Right atrium auricular region (tissue), 2 donors: Measurements from ENCODE around the gene GHRH. TPM values are rescaled to one million over a fixed set of nuclear protein-coding genes. Genes with fewer than 3 reads are reported as not detected.

ENCODE experiments used
- DNase-seq: peaks from one replicate; pipeline ENCODE4 v3.0.0-alpha.2; 2019; ENCODE audit warnings: low spot score
- H3K27ac ChIP-seq, 2 donors: fragments of 200-600 bp; sonication (generic); 1 replicate in 1 of 2; 2 replicates in 1 of 2; pipeline ENCODE4 v1.5.1; 2016 to 2019
- H3K27me3 ChIP-seq, 2 donors: fragments of 200-600 bp; sonication (generic); one replicate each; pipeline versions ENCODE4 v1.5.1 to v1.6.0; 2017 to 2019
- H3K36me3 ChIP-seq: fragments of 200-600 bp; sonication (generic); one replicate; pipeline ENCODE4 v1.5.1; 2016
- H3K4me1 ChIP-seq, 2 donors: fragments of 200-600 bp; sonication (generic); one replicate each; pipeline versions ENCODE4 v1.5.1 to v1.6.0; 2017 to 2019
- H3K4me3 ChIP-seq, 2 donors: fragments of 200-600 bp; sonication (generic); 1 replicate in 1 of 2; 2 replicates in 1 of 2; pipeline ENCODE4 v1.5.1; 2017 to 2019; ENCODE audit warnings: mild to moderate bottlenecking in 1 of 2, moderate library complexity in 1 of 2
- H3K9me3 ChIP-seq, 2 donors: fragments of 200-600 bp; sonication (generic); one replicate each; pipeline ENCODE4 v1.5.1; 2019
- CTCF ChIP-seq, 2 donors: fragments of 200-600 bp; sonication (generic); IDR thresholded peaks; one replicate each; pipeline ENCODE4 v1.5.1; 2019; ENCODE audit warnings: antibody characterized with exemption in 2 of 2
- total RNA-seq, 2 donors: library from RNA; depleted of rRNA; stranded (reverse); fragments of >200 nt; gene quantifications; one replicate each; pipeline ENCODE4 v1.1.0, GENCODE V29; 2016

Gene GHRH
- total RNA-seq, 2 donors from 2014 or later, result 1.5 to 3.6 TPM

GRCh38 chr20:37299718-37300528 lies 38.3 kb upstream of the GHRH start:
- no peak for DNase-seq
- no peaks in the 10 kb centered on the region for H3K27me3 ChIP-seq
- no peak overlapping the region for H3K4me3 ChIP-seq
- H3K36me3 ChIP-seq, result peaks cover 21% of the 10 kb centered on the region
- no peaks in the 10 kb centered on the region for H3K9me3 ChIP-seq
- H3K27ac ChIP-seq, result peak overlapping the region in 1 of 2 donors; percentile 8
- H3K4me1 ChIP-seq, result peaks cover 0 to 38% of the 10 kb centered on the region in 2 donors
- no peak for TF ChIP-seq CTCF (IDR thresholded peaks at IDR 0.05)

GRCh38 chr20:37298190-37298939 lies 36.8 kb upstream of the GHRH start:
- Histone ChIP-seq H3K4me3 (no peak overlapping the region), H3K27ac (no peak overlapping the region), H3K4me1 (peaks cover 0 to 38% of the 10 kb centered on the region in 2 donors), H3K9me3 (no peaks in the 10 kb centered on the region), H3K27me3 (no peaks in the 10 kb centered on the region), H3K36me3 (peaks cover 16% of the 10 kb centered on the region)
- TF ChIP-seq CTCF (IDR thresholded peaks at IDR 0.05), result no peak
- no peak for DNase-seq

GRCh38 chr20:37297066-37297736 lies 35.6 kb upstream of the GHRH start:
- H3K36me3 ChIP-seq, result peaks cover 13% of the 10 kb centered on the region

GRCh38 chr20:37296371-37296770 lies 34.8 kb upstream of the GHRH start:
- Histone ChIP-seq H3K9me3 (no peaks in the 10 kb centered on the region), H3K27ac (peak overlapping the region in 1 of 2 donors; percentile 25), H3K36me3 (peaks cover 5% of the 10 kb centered on the region), H3K4me1 (peaks cover 0 to 38% of the 10 kb centered on the region in 2 donors), H3K27me3 (no peaks in the 10 kb centered on the region), H3K4me3 (no peak overlapping the region)
- TF ChIP-seq CTCF (IDR thresholded peaks at IDR 0.05), result no peak
- no peak for DNase-seq

More at GRCh38 chr20:37297066-37297736, 35.6 kb upstream of the GHRH start:
- no peak overlapping the region for H3K4me3 ChIP-seq
- peak overlapping the region in 1 of 2 donors; percentile 25 for H3K27ac ChIP-seq
- no peak for DNase-seq
- peaks cover 0 to 38% of the 10 kb centered on the region in 2 donors for H3K4me1 ChIP-seq
- H3K27me3 ChIP-seq, result no peaks in the 10 kb centered on the region
- H3K9me3 ChIP-seq, result no peaks in the 10 kb centered on the region
- no peak for TF ChIP-seq CTCF (IDR thresholded peaks at IDR 0.05)

- H3K9me3 ChIP-seq, result no peaks in the 10 kb centered on the region
- no peak overlapping the region for H3K27ac ChIP-seq
- H3K4me1 ChIP-seq, result peaks cover 0 to 41% of the 10 kb centered on the region in 2 donors
- TF ChIP-seq CTCF (IDR thresholded peaks at IDR 0.05), result no peak
- no peaks in the 10 kb centered on the region for H3K36me3 ChIP-seq
- DNase-seq, result no peak
- H3K4me3 ChIP-seq, result no peak overlapping the region
- H3K27me3 ChIP-seq, result no peaks in the 10 kb centered on the region
These were observed 34.0 kb upstream of the GHRH start for GRCh38 chr20:37295595-37295994.
